Measurements from ENCODE around the gene SLC6A6.

Gene SLC6A6

GRCh38 chr3:14468621-14468981 lies 66.2 kb downstream of the SLC6A6 start:
- no peaks in the 10 kb centered on the region for H3K27me3 ChIP-seq (ENCODE audit: insufficient read depth, low read length, poor library complexity)
- no peak overlapping the region for H3K4ac ChIP-seq (ENCODE audit: low read depth, low read length)
- H2BK120ac ChIP-seq (ENCODE audit: low read depth, low read length) = no peak overlapping the region
- no peak for DNase-seq
- no peak overlapping the region for H3K27ac ChIP-seq (ENCODE audit: low read depth, low read length)
- no peak overlapping the region for H3K56ac ChIP-seq (ENCODE audit: low read length)
- H3K79me1 ChIP-seq (ENCODE audit: low read length) = no peaks in the 10 kb centered on the region
- H3K36me3 ChIP-seq (ENCODE audit: control insufficient read depth, insufficient read depth, low read length) = peaks cover 11% of the 10 kb centered on the region
- H4K8ac ChIP-seq (ENCODE audit: low read depth, low read length) = no peak overlapping the region
- no peak overlapping the region for H3K4me2 ChIP-seq (ENCODE audit: low read length)
- H3K79me2 ChIP-seq (ENCODE audit: control insufficient read depth, insufficient read depth, low read length) = no peaks in the 10 kb centered on the region
- no peak overlapping the region for H2BK5ac ChIP-seq (ENCODE audit: low read length)
- H3K4me1 ChIP-seq (ENCODE audit: control insufficient read depth, low read depth, low read length) = no peaks in the 10 kb centered on the region
- H3K4me3 ChIP-seq (ENCODE audit: low read length) = no peak overlapping the region
- no CpG with 5 or more reads among the region's 13 CpGs for WGBS (ENCODE audit: extremely low coverage, insufficient coverage, low lambda C conversion rate)
- no peak overlapping the region for H3K9ac ChIP-seq (ENCODE audit: low read length)
- no peak overlapping the region for H4K5ac ChIP-seq (ENCODE audit: low read length)
- no peak overlapping the region for H2AK5ac ChIP-seq (ENCODE audit: low read length)
- no peak overlapping the region for H2BK15ac ChIP-seq (replicated peaks; ENCODE audit: low read depth)
- H3K23ac ChIP-seq (ENCODE audit: low read length) = no peak overlapping the region
- H3K18ac ChIP-seq (ENCODE audit: low read length) = no peak overlapping the region

- Histone ChIP-seq H3K23ac (ENCODE audit: low read length) (no peak overlapping the region), H3K4me1 (ENCODE audit: control insufficient read depth, low read depth, low read length) (no peaks in the 10 kb centered on the region), H2AK5ac (ENCODE audit: low read length) (no peak overlapping the region), H3K27me3 (ENCODE audit: insufficient read depth, low read length, poor library complexity) (no peaks in the 10 kb centered on the region), H4K8ac (ENCODE audit: low read depth, low read length) (no peak overlapping the region), H3K79me2 (ENCODE audit: control insufficient read depth, insufficient read depth, low read length) (no peaks in the 10 kb centered on the region), H3K79me1 (ENCODE audit: low read length) (no peaks in the 10 kb centered on the region), H3K4me2 (ENCODE audit: low read length) (no peak overlapping the region), H3K4me3 (ENCODE audit: low read length) (no peak overlapping the region), H2BK5ac (ENCODE audit: low read length) (no peak overlapping the region), H3K36me3 (ENCODE audit: control insufficient read depth, insufficient read depth, low read length) (peaks cover 11% of the 10 kb centered on the region), H3K56ac (ENCODE audit: low read length) (no peak overlapping the region), H3K27ac (ENCODE audit: low read depth, low read length) (no peak overlapping the region), H4K5ac (ENCODE audit: low read length) (no peak overlapping the region), H2BK120ac (ENCODE audit: low read depth, low read length) (no peak overlapping the region), H3K4ac (ENCODE audit: low read depth, low read length) (no peak overlapping the region), H3K18ac (ENCODE audit: low read length) (no peak overlapping the region), H2BK15ac (replicated peaks; ENCODE audit: low read depth) (no peak overlapping the region), H3K9ac (ENCODE audit: low read length) (no peak overlapping the region)
- no peak for DNase-seq
- no CpG with 5 or more reads among the region's 12 CpGs for WGBS (ENCODE audit: extremely low coverage, insufficient coverage, low lambda C conversion rate)
Measured at GRCh38 chr3:14470461-14470860, 68.1 kb downstream of the SLC6A6 start.

GRCh38 chr3:14471016-14471415 lies 68.6 kb downstream of the SLC6A6 start:
- H3K27me3 ChIP-seq (ENCODE audit: insufficient read depth, low read length, poor library complexity) = no peaks in the 10 kb centered on the region
- H2BK120ac ChIP-seq (ENCODE audit: low read depth, low read length) = no peak overlapping the region
- H3K4ac ChIP-seq (ENCODE audit: low read depth, low read length) = no peak overlapping the region
- no peaks in the 10 kb centered on the region for H3K79me1 ChIP-seq (ENCODE audit: low read length)
- H4K8ac ChIP-seq (ENCODE audit: low read depth, low read length) = no peak overlapping the region
- H3K23ac ChIP-seq (ENCODE audit: low read length) = no peak overlapping the region
- no peak overlapping the region for H2AK5ac ChIP-seq (ENCODE audit: low read length)
- no peak overlapping the region for H3K4me3 ChIP-seq (ENCODE audit: low read length)
- no peak overlapping the region for H2BK5ac ChIP-seq (ENCODE audit: low read length)
- no peak overlapping the region for H3K9ac ChIP-seq (ENCODE audit: low read length)
- no peak overlapping the region for H2BK15ac ChIP-seq (replicated peaks; ENCODE audit: low read depth)
- no peak overlapping the region for H3K27ac ChIP-seq (ENCODE audit: low read depth, low read length)
- H3K4me2 ChIP-seq (ENCODE audit: low read length) = no peak overlapping the region
- DNase-seq = no peak
- WGBS (ENCODE audit: extremely low coverage, insufficient coverage, low lambda C conversion rate) = no CpG with 5 or more reads among the region's 5 CpGs
- H4K5ac ChIP-seq (ENCODE audit: low read length) = no peak overlapping the region
- H3K4me1 ChIP-seq (ENCODE audit: control insufficient read depth, low read depth, low read length) = no peaks in the 10 kb centered on the region
- no peak overlapping the region for H3K18ac ChIP-seq (ENCODE audit: low read length)
- peaks cover 11% of the 10 kb centered on the region for H3K36me3 ChIP-seq (ENCODE audit: control insufficient read depth, insufficient read depth, low read length)
- no peak overlapping the region for H3K56ac ChIP-seq (ENCODE audit: low read length)
- no peaks in the 10 kb centered on the region for H3K79me2 ChIP-seq (ENCODE audit: control insufficient read depth, insufficient read depth, low read length)

GRCh38 chr3:14471690-14472089 lies 69.3 kb downstream of the SLC6A6 start:
- Histone ChIP-seq H3K4me2 (ENCODE audit: low read length) (no peak overlapping the region), H3K4me1 (ENCODE audit: control insufficient read depth, low read depth, low read length) (no peaks in the 10 kb centered on the region), H4K8ac (ENCODE audit: low read depth, low read length) (no peak overlapping the region), H3K27ac (ENCODE audit: low read depth, low read length) (no peak overlapping the region), H2BK15ac (replicated peaks; ENCODE audit: low read depth) (no peak overlapping the region), H2BK120ac (ENCODE audit: low read depth, low read length) (no peak overlapping the region), H3K56ac (ENCODE audit: low read length) (no peak overlapping the region), H3K18ac (ENCODE audit: low read length) (no peak overlapping the region), H3K4ac (ENCODE audit: low read depth, low read length) (no peak overlapping the region), H3K23ac (ENCODE audit: low read length) (no peak overlapping the region), H3K79me2 (ENCODE audit: control insufficient read depth, insufficient read depth, low read length) (no peaks in the 10 kb centered on the region), H4K5ac (ENCODE audit: low read length) (no peak overlapping the region), H2BK5ac (ENCODE audit: low read length) (no peak overlapping the region), H3K79me1 (ENCODE audit: low read length) (no peaks in the 10 kb centered on the region), H3K36me3 (ENCODE audit: control insufficient read depth, insufficient read depth, low read length) (peaks cover 15% of the 10 kb centered on the region), H3K4me3 (ENCODE audit: low read length) (no peak overlapping the region), H3K27me3 (ENCODE audit: insufficient read depth, low read length, poor library complexity) (no peaks in the 10 kb centered on the region), H2AK5ac (ENCODE audit: low read length) (no peak overlapping the region), H3K9ac (ENCODE audit: low read length) (no peak overlapping the region)
- WGBS (ENCODE audit: extremely low coverage, insufficient coverage, low lambda C conversion rate) = no CpG with 5 or more reads among the region's 10 CpGs
- no peak for DNase-seq

GRCh38 chr3:14472471-14473351 lies 70.3 kb downstream of the SLC6A6 start:
- H3K56ac ChIP-seq (ENCODE audit: low read length) = peak overlapping the region; percentile 49
- no peak overlapping the region for H2AK5ac ChIP-seq (ENCODE audit: low read length)
- H3K4ac ChIP-seq (ENCODE audit: low read depth, low read length) = no peak overlapping the region
- no peak overlapping the region for H3K9ac ChIP-seq (ENCODE audit: low read length)
- no peak overlapping the region for H4K5ac ChIP-seq (ENCODE audit: low read length)
- no peak overlapping the region for H3K27ac ChIP-seq (ENCODE audit: low read depth, low read length)
- no peak overlapping the region for H2BK120ac ChIP-seq (ENCODE audit: low read depth, low read length)
- H3K27me3 ChIP-seq (ENCODE audit: insufficient read depth, low read length, poor library complexity) = no peaks in the 10 kb centered on the region
- no peak overlapping the region for H3K4me3 ChIP-seq (ENCODE audit: low read length)
- H3K18ac ChIP-seq (ENCODE audit: low read length) = no peak overlapping the region
- DNase-seq = peak; percentile 88
- H2BK15ac ChIP-seq (replicated peaks; ENCODE audit: low read depth) = no peak overlapping the region
- H3K79me1 ChIP-seq (ENCODE audit: low read length) = no peaks in the 10 kb centered on the region
- H3K36me3 ChIP-seq (ENCODE audit: control insufficient read depth, insufficient read depth, low read length) = peaks cover 18% of the 10 kb centered on the region
- WGBS (ENCODE audit: extremely low coverage, insufficient coverage, low lambda C conversion rate) = no CpG with 5 or more reads among the region's 22 CpGs
- no peak overlapping the region for H4K8ac ChIP-seq (ENCODE audit: low read depth, low read length)
- no peaks in the 10 kb centered on the region for H3K4me1 ChIP-seq (ENCODE audit: control insufficient read depth, low read depth, low read length)
- H3K23ac ChIP-seq (ENCODE audit: low read length) = no peak overlapping the region
- H2BK5ac ChIP-seq (ENCODE audit: low read length) = no peak overlapping the region
- H3K4me2 ChIP-seq (ENCODE audit: low read length) = no peak overlapping the region
- H3K79me2 ChIP-seq (ENCODE audit: control insufficient read depth, insufficient read depth, low read length) = no peaks in the 10 kb centered on the region
